HL-60 (cell line): Measurements from ENCODE around the gene HDAC7.

ENCODE experiments used
- DNase-seq, 2 experiments: peaks; one replicate each; pipeline ENCODE4 v3.0.0-alpha.2; 2010 to 2020; ENCODE audit warnings: low read depth in 1 of 2, low spot score in 1 of 2
- H3K27ac ChIP-seq: fragments of 250-450 bp; sonication (Bioruptor Pico); replicated peaks from 2 replicates; pipeline ENCODE4 v1.5.1; 2020; ENCODE audit warnings: mild to moderate bottlenecking, moderate library complexity
- H3K27me3 ChIP-seq: fragments of 250-450 bp; sonication (Bioruptor Pico); 2 replicates; pipeline ENCODE4 v1.5.1; 2021; ENCODE audit warnings: mild to moderate bottlenecking, moderate library complexity; ENCODE audit not compliant: insufficient read depth, poor library complexity, severe bottlenecking
- H3K4me3 ChIP-seq: replicated peaks from 2 replicates; pipeline ENCODE4 v1.5.1; 2011; ENCODE audit warnings: mild to moderate bottlenecking, control low read depth, low read length; ENCODE audit not compliant: insufficient read depth
- GABPA ChIP-seq: IDR thresholded peaks from 2 replicates; pipeline ENCODE4 v1.6.1; 2012; ENCODE audit warnings: low read depth
- POLR2AphosphoS5 ChIP-seq: IDR thresholded peaks from 2 replicates; pipeline ENCODE4 v1.6.1; 2012; ENCODE audit warnings: low read depth
- SPI1 ChIP-seq: IDR thresholded peaks from 2 replicates; pipeline ENCODE4 v1.6.1; 2012; ENCODE audit warnings: low read depth, mild to moderate bottlenecking, borderline replicate concordance
- TF ChIP-seq, protein P1 (sequence below): IDR thresholded peaks from one replicate; pipeline ENCODE4 v1.5.1; 2011; ENCODE audit warnings: low read length, control low read depth, inconsistent platforms; ENCODE audit not compliant: insufficient read depth
- TF ChIP-seq, protein P2 (sequence below): IDR thresholded peaks from 2 replicates; pipeline ENCODE4 v1.6.1; 2012; ENCODE audit warnings: low read depth; ENCODE audit not compliant: insufficient replicate concordance

The HDAC7 gene

DNA sequence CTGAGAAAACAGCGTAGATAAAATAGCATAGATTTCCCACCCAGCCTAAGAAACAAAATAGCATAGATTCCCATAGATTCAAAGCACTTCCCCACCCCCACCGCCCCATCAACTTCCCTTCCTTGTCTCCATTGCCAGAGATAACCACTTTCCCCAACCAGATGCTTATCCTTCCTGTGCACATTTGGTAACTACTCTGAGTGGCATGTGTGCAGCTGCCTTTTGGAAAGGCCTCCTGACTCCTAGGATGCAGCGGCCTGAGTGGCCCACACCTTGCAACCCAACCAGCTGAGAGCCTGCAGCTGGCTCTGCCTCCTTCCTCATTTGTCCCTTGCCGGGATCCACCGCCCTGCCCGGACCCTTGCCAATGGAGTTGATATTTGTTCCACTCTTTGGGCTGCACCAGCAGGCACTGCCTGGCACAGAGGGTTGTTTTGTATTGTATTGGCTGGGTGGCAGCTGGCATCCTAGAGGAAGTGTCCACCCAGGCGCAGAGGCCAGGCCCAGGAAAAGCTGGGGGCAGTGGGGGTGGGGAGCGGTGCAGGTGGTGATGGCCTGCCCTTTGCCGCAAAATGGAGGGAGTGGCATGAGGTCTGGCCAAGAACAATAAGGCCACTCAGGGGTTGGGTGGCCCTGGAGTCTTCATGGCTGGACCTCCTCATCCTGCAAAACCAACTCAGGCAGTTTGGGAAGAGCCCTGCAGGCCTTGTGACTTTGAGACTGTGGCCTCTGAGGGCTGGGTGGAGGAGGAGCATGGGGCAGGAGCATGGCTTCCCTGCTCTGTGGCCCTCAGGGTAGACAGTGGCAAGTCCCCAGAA is 41.8 kb downstream of the HDAC7 start:
- no peaks in the 10 kb centered on the region for H3K27me3 ChIP-seq
- H3K4me3 ChIP-seq = no peak overlapping the region
- no peak; the same call in 1 of the 2 replicates for TF ChIP-seq GABPA
- peak; percentile 98 for TF ChIP-seq POLR2AphosphoS5
- TF ChIP-seq, protein P1, sequence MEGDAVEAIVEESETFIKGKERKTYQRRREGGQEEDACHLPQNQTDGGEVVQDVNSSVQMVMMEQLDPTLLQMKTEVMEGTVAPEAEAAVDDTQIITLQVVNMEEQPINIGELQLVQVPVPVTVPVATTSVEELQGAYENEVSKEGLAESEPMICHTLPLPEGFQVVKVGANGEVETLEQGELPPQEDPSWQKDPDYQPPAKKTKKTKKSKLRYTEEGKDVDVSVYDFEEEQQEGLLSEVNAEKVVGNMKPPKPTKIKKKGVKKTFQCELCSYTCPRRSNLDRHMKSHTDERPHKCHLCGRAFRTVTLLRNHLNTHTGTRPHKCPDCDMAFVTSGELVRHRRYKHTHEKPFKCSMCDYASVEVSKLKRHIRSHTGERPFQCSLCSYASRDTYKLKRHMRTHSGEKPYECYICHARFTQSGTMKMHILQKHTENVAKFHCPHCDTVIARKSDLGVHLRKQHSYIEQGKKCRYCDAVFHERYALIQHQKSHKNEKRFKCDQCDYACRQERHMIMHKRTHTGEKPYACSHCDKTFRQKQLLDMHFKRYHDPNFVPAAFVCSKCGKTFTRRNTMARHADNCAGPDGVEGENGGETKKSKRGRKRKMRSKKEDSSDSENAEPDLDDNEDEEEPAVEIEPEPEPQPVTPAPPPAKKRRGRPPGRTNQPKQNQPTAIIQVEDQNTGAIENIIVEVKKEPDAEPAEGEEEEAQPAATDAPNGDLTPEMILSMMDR = no peak
- TF ChIP-seq, protein P2, sequence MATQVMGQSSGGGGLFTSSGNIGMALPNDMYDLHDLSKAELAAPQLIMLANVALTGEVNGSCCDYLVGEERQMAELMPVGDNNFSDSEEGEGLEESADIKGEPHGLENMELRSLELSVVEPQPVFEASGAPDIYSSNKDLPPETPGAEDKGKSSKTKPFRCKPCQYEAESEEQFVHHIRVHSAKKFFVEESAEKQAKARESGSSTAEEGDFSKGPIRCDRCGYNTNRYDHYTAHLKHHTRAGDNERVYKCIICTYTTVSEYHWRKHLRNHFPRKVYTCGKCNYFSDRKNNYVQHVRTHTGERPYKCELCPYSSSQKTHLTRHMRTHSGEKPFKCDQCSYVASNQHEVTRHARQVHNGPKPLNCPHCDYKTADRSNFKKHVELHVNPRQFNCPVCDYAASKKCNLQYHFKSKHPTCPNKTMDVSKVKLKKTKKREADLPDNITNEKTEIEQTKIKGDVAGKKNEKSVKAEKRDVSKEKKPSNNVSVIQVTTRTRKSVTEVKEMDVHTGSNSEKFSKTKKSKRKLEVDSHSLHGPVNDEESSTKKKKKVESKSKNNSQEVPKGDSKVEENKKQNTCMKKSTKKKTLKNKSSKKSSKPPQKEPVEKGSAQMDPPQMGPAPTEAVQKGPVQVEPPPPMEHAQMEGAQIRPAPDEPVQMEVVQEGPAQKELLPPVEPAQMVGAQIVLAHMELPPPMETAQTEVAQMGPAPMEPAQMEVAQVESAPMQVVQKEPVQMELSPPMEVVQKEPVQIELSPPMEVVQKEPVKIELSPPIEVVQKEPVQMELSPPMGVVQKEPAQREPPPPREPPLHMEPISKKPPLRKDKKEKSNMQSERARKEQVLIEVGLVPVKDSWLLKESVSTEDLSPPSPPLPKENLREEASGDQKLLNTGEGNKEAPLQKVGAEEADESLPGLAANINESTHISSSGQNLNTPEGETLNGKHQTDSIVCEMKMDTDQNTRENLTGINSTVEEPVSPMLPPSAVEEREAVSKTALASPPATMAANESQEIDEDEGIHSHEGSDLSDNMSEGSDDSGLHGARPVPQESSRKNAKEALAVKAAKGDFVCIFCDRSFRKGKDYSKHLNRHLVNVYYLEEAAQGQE = no peak
- TF ChIP-seq SPI1 = peak; percentile 78; the same call in 1 of the 2 replicates
- peak; percentile 57 to 82 for DNase-seq
- H3K27ac ChIP-seq = peak overlapping the region; percentile 55

DNA sequence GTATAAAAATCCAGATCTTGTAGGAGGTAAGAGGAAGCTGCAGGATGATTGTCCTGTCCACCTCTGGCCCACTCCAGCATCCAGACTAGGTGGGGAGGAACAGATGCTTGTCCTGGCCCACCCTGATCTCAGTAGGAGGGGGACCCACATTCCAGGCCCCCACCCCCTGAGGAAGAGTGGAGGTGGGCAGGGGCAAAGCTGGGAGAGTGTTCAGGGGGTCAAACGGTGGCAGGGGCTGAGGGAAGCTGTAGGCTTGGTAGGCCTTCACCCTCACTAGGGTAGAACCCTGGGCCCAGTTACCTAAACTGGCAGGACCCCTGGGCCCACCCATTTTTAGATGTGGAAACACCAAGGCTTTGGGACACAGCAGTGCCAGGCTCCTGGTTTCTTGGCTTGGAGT is 42.6 kb downstream of the HDAC7 start:
- TF ChIP-seq SPI1 (no peak), GABPA (no peak), POLR2AphosphoS5 (no peak)
- TF ChIP-seq, protein P1 = no peak
- TF ChIP-seq, protein P2 = no peak
- peak overlapping the region; percentile 55 for H3K27ac ChIP-seq
- H3K4me3 ChIP-seq = no peak overlapping the region
- no peak for DNase-seq
- H3K27me3 ChIP-seq = no peaks in the 10 kb centered on the region

DNA sequence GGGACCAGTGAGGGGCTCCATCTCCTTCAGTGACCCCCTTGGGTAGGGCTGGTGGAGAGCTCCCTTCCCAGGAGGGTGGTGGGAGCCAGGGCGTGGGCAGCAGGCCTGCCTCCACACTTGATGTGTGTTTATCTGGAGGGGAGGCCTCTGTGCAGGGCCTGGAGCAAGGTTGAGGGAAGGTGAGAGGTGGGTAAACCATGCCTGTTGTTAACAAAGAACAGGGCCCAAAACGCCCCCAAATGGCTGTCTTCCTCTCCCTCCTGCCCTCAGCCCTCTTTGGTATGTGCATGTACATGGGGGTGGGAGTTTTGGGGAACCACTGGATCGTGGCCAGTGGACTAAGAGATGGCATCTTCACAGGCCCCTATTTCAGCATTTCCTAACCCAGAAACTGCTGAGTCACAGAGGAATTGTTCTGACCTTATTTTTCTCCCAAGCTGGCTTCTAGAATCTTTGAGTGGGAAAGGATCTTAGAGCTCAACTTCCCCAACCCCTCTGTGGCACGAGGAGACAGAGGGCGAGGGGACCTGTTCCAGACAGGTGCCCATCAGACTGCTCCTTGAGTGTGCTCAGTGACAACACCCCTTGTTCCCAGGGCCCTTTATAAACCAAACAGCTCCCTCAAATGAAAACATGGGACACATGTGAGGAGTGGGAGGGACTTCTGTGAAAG is 43.1 kb downstream of the HDAC7 start:
- Histone ChIP-seq H3K4me3 (no peak overlapping the region), H3K27ac (peak overlapping the region; percentile 55), H3K27me3 (no peaks in the 10 kb centered on the region)
- peak; percentile 52 to 56 for DNase-seq
- TF ChIP-seq, protein P1 = no peak
